Epithelial cell of proximal tubule (primary cell): ENCODE measurements around the gene TBC1D8. TPM values are rescaled to one million over a fixed set of nuclear protein-coding genes. Genes with fewer than 3 reads are reported as not detected.

Experiments used
- DNase-seq: peaks from one replicate; pipeline ENCODE4 v3.0.0-alpha.2; 2011; ENCODE audit warnings: low read depth
- H3K4me3 ChIP-seq: 2 replicates; pipeline ENCODE4 v1.5.1; 2011; ENCODE audit warnings: low read depth, mild to moderate bottlenecking, low read length
- CTCF ChIP-seq: conservative IDR thresholded peaks from 2 replicates; pipeline ENCODE4 v1.5.1; 2012; ENCODE audit warnings: low read depth, mild to moderate bottlenecking, low read length
- total RNA-seq: library from RNA; depleted of rRNA; stranded (reverse); fragments of >200 nt; gene quantifications from 2 replicates; pipeline ENCODE4 v1.2.3, GENCODE V29; 2015

Gene TBC1D8
- total RNA-seq, 1 donor from 2014 or later: 20.5 TPM

GRCh38 chr2:101162561-101163330 is 11.6 kb upstream of the TBC1D8 start:
- no peak for TF ChIP-seq CTCF
- DNase-seq: no peak
- no peak overlapping the region for H3K4me3 ChIP-seq

GRCh38 chr2:101161658-101162057 is 10.5 kb upstream of the TBC1D8 start:
- no peak for DNase-seq
- no peak overlapping the region for H3K4me3 ChIP-seq
- TF ChIP-seq CTCF: no peak

GRCh38 chr2:101160454-101160853 is 9.3 kb upstream of the TBC1D8 start:
- TF ChIP-seq CTCF: no peak
- no peak for DNase-seq
- H3K4me3 ChIP-seq: no peak overlapping the region

- TF ChIP-seq CTCF: no peak
- H3K4me3 ChIP-seq: no peak overlapping the region
- DNase-seq: no peak
These were observed 8.3 kb upstream of the TBC1D8 start for GRCh38 chr2:101159526-101159925.

GRCh38 chr2:101157272-101157671 is 6.1 kb upstream of the TBC1D8 start:
- no peak overlapping the region for H3K4me3 ChIP-seq
- DNase-seq: no peak
- no peak for TF ChIP-seq CTCF

GRCh38 chr2:101153787-101154186 is 2.6 kb upstream of the TBC1D8 start:
- no peak for TF ChIP-seq CTCF
- no peak overlapping the region for H3K4me3 ChIP-seq

More at GRCh38 chr2:101153787-101154186, 2.6 kb upstream of the TBC1D8 start:
- DNase-seq: no peak
